GM23338 (cell line): ENCODE measurements around the gene PRTN3. TPM values are rescaled to one million over a fixed set of nuclear protein-coding genes. Genes with fewer than 3 reads are reported as not detected.

Source experiments
- ATAC-seq: fragments of 200-7000 bp; cut with Tn5 transposase; 3 replicates; pipeline ENCODE4 v1.9.1; 2020
- DNase-seq: peaks from one replicate; pipeline ENCODE4 v3.0.0-alpha.2; 2015; ENCODE audit warnings: low spot score
- H2AFZ ChIP-seq: fragments of 200-600 bp; sonication (generic); 2 replicates; pipeline ENCODE4 v1.8.0; 2016; ENCODE audit warnings: antibody characterized with exemption, mild to moderate bottlenecking, moderate library complexity
- H3F3A ChIP-seq: fragments of 200-600 bp; sonication (generic); replicated peaks from 2 replicates; pipeline ENCODE4 v1.8.0; 2017; ENCODE audit warnings: antibody characterized with exemption, mixed run types, low read depth
- H3K27ac ChIP-seq: fragments of 200-600 bp; sonication (generic); 2 replicates; pipeline ENCODE4 v1.6.1; 2016; ENCODE audit warnings: low read depth
- H3K27me3 ChIP-seq: fragments of 200-600 bp; sonication (generic); 2 replicates; pipeline ENCODE4 v1.8.0; 2016; ENCODE audit warnings: mild to moderate bottlenecking, mixed run types, moderate library complexity; ENCODE audit not compliant: insufficient read depth
- H3K36me3 ChIP-seq: fragments of 200-600 bp; sonication (generic); 2 replicates; pipeline ENCODE4 v1.8.0; 2016; ENCODE audit warnings: mild to moderate bottlenecking; ENCODE audit not compliant: insufficient read depth
- H3K4me1 ChIP-seq: fragments of 200-600 bp; sonication (generic); 2 replicates; pipeline ENCODE4 v1.8.0; 2016; ENCODE audit warnings: mild to moderate bottlenecking, moderate library complexity; ENCODE audit not compliant: insufficient read depth
- H3K4me2 ChIP-seq: fragments of 200-600 bp; sonication (generic); 2 replicates; pipeline ENCODE4 v1.7.1; 2017; ENCODE audit warnings: mixed run types
- H3K4me3 ChIP-seq: fragments of 200-600 bp; sonication (generic); 2 replicates; pipeline ENCODE4 v1.6.1; 2016; ENCODE audit warnings: mixed run types
- H3K79me2 ChIP-seq: fragments of 200-600 bp; sonication (generic); replicated peaks from 2 replicates; pipeline ENCODE4 v1.8.0; 2017; ENCODE audit warnings: mild to moderate bottlenecking; ENCODE audit not compliant: insufficient read depth
- H3K9me2 ChIP-seq: fragments of 200-600 bp; sonication (generic); 2 replicates; pipeline ENCODE4 v1.8.0; 2017; ENCODE audit not compliant: insufficient read depth
- H4K20me1 ChIP-seq: fragments of 200-600 bp; sonication (generic); replicated peaks from 2 replicates; pipeline ENCODE4 v1.8.0; 2017; ENCODE audit warnings: mild to moderate bottlenecking; ENCODE audit not compliant: insufficient read depth
- H3K27ac Mint-ChIP-seq: 2 replicates; pipeline ENCODE4 v1.8.0; 2020; ENCODE audit warnings: inconsistent platforms, mild to moderate bottlenecking, moderate library complexity, mixed read lengths
- H3K27me3 Mint-ChIP-seq: 3 replicates; pipeline ENCODE4 v1.8.0; 2022; ENCODE audit warnings: low read depth, mild to moderate bottlenecking, moderate library complexity, mixed read lengths, inconsistent platforms; ENCODE audit not compliant: insufficient read depth, poor library complexity
- H3K36me3 Mint-ChIP-seq: 3 replicates; pipeline ENCODE4 v1.8.0; 2021; ENCODE audit warnings: low read depth, mild to moderate bottlenecking, inconsistent platforms, moderate library complexity, mixed read lengths
- H3K4me1 Mint-ChIP-seq: 3 replicates; pipeline ENCODE4 v1.8.0; 2020; ENCODE audit warnings: mild to moderate bottlenecking, inconsistent platforms, mixed read lengths
- H3K4me3 Mint-ChIP-seq: 3 replicates; pipeline ENCODE4 v1.8.0; 2021; ENCODE audit warnings: moderate library complexity, mild to moderate bottlenecking, inconsistent platforms, mixed read lengths
- H3K9me3 Mint-ChIP-seq: 3 replicates; pipeline ENCODE4 v1.8.0; 2020; ENCODE audit warnings: moderate library complexity, mild to moderate bottlenecking, inconsistent platforms, mixed read lengths
- CREB1 ChIP-seq: fragments of 250-450 bp; sonication (Bioruptor Pico); IDR thresholded peaks from 2 replicates; pipeline ENCODE4 v1.5.0; 2020; ENCODE audit warnings: low read depth, mild to moderate bottlenecking, moderate library complexity
- CTCF ChIP-seq, 2 experiments: fragments of 200-600 bp in 1 of 2; sonication (generic) in 1 of 2; conservative IDR thresholded peaks; 2 replicates each; pipeline versions ENCODE4 v1.5.1 to v1.6.1; 2016 to 2017; ENCODE audit warnings: antibody characterized with exemption in 2 of 2, low read depth in 2 of 2, mild to moderate bottlenecking in 2 of 2, moderate library complexity in 1 of 2
- ETS1 ChIP-seq: IDR thresholded peaks from 2 replicates; pipeline ENCODE4 v1.6.1; 2016; ENCODE audit warnings: antibody characterized with exemption
- EZH2 ChIP-seq: fragments of 200-600 bp; sonication (generic); IDR thresholded peaks from one replicate; pipeline ENCODE4 v1.8.0; 2017; ENCODE audit warnings: antibody characterized with exemption, mild to moderate bottlenecking, low read depth; ENCODE audit not compliant: unreplicated experiment
- EZH2phosphoT487 ChIP-seq: fragments of 200-600 bp; sonication (generic); IDR thresholded peaks from one replicate; pipeline ENCODE4 v1.8.1; 2018; ENCODE audit warnings: antibody characterized with exemption; ENCODE audit not compliant: unreplicated experiment
- JUNB ChIP-seq: IDR thresholded peaks from one replicate; pipeline ENCODE4 v1.6.1; 2016; ENCODE audit warnings: antibody characterized with exemption; ENCODE audit not compliant: unreplicated experiment
- NANOG ChIP-seq: IDR thresholded peaks from 2 replicates; pipeline ENCODE4 v1.6.1; 2016; ENCODE audit warnings: antibody characterized with exemption, borderline replicate concordance
- POLR2AphosphoS5 ChIP-seq: IDR thresholded peaks from 2 replicates; pipeline ENCODE4 v1.6.1; 2016; ENCODE audit warnings: antibody characterized with exemption, low read depth
- REST ChIP-seq: IDR thresholded peaks from one replicate; pipeline ENCODE4 v1.6.1; 2018; ENCODE audit warnings: antibody characterized with exemption; ENCODE audit not compliant: unreplicated experiment
- STAT1 ChIP-seq: IDR thresholded peaks from one replicate; pipeline ENCODE4 v1.6.1; 2016; ENCODE audit warnings: antibody characterized with exemption; ENCODE audit not compliant: unreplicated experiment
- ZNF114 ChIP-seq: fragments of 250-450 bp; sonication (Bioruptor Pico); IDR thresholded peaks from 2 replicates; pipeline ENCODE4 v1.5.0; 2020; ENCODE audit warnings: mild to moderate bottlenecking, moderate library complexity
- ZNF331 ChIP-seq: fragments of 250-450 bp; sonication (Bioruptor Pico); IDR thresholded peaks from 2 replicates; pipeline ENCODE4 v1.5.0; 2020; ENCODE audit warnings: low read depth, mild to moderate bottlenecking, moderate library complexity
- polyA plus RNA-seq: library from polyadenylated mRNA; unstranded; fragments of >200 nt; fragmentation: Nextera tagmentation; extraction: Ambion mirVana; gene quantifications from 2 replicates; pipeline ENCODE4 v1.2.1, GENCODE V29; 2016
- total RNA-seq: library from RNA; depleted of rRNA; stranded (reverse); fragments of >200 nt; shearing (Covaris generic); gene quantifications from 2 replicates; pipeline ENCODE4 v1.2.3, GENCODE V29; 2014
- TF ChIP-seq, protein P1 (sequence below): fragments of 250-450 bp; sonication (Bioruptor Pico); IDR thresholded peaks from 2 replicates; pipeline ENCODE4 v1.5.0; 2020; ENCODE audit warnings: mild to moderate bottlenecking, moderate library complexity

Gene PRTN3
- total and polyA plus RNA-seq, 2 experiments from 2014 or later: 0.21 to 0.68 TPM

GRCh38 chr19:890831-891230 is 50.0 kb downstream of the PRTN3 start:
- H3K27me3 Mint-ChIP-seq: peaks cover 20% of the 10 kb centered on the region
- H2AFZ ChIP-seq: no peak overlapping the region
- H3K9me2 ChIP-seq: no peaks in the 10 kb centered on the region
- H3K27ac Mint-ChIP-seq: no peak overlapping the region
- no peaks in the 10 kb centered on the region; the same call in 2 of the 3 replicates for H3K4me1 Mint-ChIP-seq
- DNase-seq (no peak), ATAC-seq (no peak)
- no peaks in the 10 kb centered on the region for H3K4me1 ChIP-seq
- no peak overlapping the region for H3K4me3 ChIP-seq
- H3K27ac ChIP-seq: no peak overlapping the region
- H3K4me3 Mint-ChIP-seq: peak overlapping the region; percentile 48; the same call in 2 of the 3 replicates
- peaks cover 3% of the 10 kb centered on the region; the same call in 1 of the 3 replicates for H3K9me3 Mint-ChIP-seq
- H3K27me3 ChIP-seq: no peaks in the 10 kb centered on the region
- no peaks in the 10 kb centered on the region; the same call in 1 of the 2 replicates for H3K79me2 ChIP-seq
- TF ChIP-seq NANOG (no peak), ETS1 (no peak), ZNF114 (CRISPR knock-in tag) (no peak), EZH2 (no peak), REST (no peak), JUNB (no peak), STAT1 (no peak), CREB1 (no peak), ZNF331 (no peak), POLR2AphosphoS5 (no peak), EZH2phosphoT487 (no peak), CTCF (conservative IDR thresholded peaks at IDR 0.05; ENCODE audit: low read depth in 2 of 2) (no peak)
- TF ChIP-seq, protein P1, sequence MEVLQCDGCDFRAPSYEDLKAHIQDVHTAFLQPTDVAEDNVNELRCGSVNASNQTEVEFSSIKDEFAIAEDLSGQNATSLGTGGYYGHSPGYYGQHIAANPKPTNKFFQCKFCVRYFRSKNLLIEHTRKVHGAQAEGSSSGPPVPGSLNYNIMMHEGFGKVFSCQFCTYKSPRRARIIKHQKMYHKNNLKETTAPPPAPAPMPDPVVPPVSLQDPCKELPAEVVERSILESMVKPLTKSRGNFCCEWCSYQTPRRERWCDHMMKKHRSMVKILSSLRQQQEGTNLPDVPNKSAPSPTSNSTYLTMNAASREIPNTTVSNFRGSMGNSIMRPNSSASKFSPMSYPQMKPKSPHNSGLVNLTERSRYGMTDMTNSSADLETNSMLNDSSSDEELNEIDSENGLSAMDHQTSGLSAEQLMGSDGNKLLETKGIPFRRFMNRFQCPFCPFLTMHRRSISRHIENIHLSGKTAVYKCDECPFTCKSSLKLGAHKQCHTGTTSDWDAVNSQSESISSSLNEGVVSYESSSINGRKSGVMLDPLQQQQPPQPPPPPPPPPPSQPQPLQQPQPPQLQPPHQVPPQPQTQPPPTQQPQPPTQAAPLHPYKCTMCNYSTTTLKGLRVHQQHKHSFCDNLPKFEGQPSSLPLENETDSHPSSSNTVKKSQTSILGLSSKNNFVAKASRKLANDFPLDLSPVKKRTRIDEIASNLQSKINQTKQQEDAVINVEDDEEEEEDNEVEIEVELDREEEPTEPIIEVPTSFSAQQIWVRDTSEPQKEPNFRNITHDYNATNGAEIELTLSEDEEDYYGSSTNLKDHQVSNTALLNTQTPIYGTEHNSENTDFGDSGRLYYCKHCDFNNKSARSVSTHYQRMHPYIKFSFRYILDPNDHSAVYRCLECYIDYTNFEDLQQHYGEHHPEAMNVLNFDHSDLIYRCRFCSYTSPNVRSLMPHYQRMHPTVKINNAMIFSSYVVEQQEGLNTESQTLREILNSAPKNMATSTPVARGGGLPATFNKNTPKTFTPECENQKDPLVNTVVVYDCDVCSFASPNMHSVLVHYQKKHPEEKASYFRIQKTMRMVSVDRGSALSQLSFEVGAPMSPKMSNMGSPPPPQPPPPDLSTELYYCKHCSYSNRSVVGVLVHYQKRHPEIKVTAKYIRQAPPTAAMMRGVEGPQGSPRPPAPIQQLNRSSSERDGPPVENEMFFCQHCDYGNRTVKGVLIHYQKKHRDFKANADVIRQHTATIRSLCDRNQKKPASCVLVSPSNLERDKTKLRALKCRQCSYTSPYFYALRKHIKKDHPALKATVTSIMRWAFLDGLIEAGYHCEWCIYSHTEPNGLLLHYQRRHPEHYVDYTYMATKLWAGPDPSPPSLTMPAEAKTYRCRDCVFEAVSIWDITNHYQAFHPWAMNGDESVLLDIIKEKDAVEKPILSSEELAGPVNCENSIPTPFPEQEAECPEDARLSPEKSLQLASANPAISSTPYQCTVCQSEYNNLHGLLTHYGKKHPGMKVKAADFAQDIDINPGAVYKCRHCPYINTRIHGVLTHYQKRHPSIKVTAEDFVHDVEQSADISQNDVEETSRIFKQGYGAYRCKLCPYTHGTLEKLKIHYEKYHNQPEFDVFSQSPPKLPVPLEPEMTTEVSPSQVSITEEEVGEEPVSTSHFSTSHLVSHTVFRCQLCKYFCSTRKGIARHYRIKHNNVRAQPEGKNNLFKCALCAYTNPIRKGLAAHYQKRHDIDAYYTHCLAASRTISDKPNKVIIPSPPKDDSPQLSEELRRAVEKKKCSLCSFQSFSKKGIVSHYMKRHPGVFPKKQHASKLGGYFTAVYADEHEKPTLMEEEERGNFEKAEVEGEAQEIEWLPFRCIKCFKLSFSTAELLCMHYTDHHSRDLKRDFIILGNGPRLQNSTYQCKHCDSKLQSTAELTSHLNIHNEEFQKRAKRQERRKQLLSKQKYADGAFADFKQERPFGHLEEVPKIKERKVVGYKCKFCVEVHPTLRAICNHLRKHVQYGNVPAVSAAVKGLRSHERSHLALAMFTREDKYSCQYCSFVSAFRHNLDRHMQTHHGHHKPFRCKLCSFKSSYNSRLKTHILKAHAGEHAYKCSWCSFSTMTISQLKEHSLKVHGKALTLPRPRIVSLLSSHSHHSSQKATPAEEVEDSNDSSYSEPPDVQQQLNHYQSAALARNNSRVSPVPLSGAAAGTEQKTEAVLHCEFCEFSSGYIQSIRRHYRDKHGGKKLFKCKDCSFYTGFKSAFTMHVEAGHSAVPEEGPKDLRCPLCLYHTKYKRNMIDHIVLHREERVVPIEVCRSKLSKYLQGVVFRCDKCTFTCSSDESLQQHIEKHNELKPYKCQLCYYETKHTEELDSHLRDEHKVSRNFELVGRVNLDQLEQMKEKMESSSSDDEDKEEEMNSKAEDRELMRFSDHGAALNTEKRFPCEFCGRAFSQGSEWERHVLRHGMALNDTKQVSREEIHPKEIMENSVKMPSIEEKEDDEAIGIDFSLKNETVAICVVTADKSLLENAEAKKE (CRISPR knock-in tag): no peak
- H4K20me1 ChIP-seq: peaks cover 4% of the 10 kb centered on the region; the same call in 1 of the 2 replicates
- no peaks in the 10 kb centered on the region for H3K36me3 ChIP-seq
- H3K36me3 Mint-ChIP-seq: peaks cover 9% of the 10 kb centered on the region; the same call in 1 of the 3 replicates
- peaks cover 3% of the 10 kb centered on the region; the same call in 1 of the 2 replicates for H3F3A ChIP-seq
- no peak overlapping the region for H3K4me2 ChIP-seq
